DMS114 treated with DMSO at 0.1 percent for 48 hours (cell line): ENCODE measurements around the gene TUBB8B.
"Not testable (repeated sequence)": the region's sequence is repeated elsewhere in the genome, so short reads cannot be mapped to it uniquely, and the experiment has no call there.

Source experiments
- DNase-seq: peaks from one replicate; lab custom pipeline; 2025; ENCODE audit not compliant: unreplicated experiment; lab: John Stamatoyannopoulos, UW

Gene TUBB8B

DNA sequence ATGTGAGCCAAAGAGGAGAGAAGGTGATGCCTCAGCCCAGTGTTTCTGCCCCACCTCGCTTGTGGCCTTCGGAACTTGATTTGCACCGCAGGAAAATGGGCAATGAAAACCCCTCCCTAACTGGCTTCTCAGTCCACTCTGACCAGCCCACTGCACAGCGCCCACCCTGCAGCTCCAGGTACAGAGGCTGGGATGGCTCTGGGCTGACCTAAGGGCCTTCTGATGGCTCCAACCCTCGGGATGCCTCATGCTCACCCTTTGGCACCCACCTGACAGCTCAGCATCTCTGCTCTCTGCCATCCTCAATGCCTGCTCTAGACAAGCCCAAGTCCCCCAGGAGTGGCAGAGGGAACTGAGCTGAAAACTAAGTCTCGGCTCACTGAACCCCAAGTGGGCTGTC is 36.2 kb downstream of the TUBB8B start:
- DNase-seq = not testable (repeated sequence)

DNA sequence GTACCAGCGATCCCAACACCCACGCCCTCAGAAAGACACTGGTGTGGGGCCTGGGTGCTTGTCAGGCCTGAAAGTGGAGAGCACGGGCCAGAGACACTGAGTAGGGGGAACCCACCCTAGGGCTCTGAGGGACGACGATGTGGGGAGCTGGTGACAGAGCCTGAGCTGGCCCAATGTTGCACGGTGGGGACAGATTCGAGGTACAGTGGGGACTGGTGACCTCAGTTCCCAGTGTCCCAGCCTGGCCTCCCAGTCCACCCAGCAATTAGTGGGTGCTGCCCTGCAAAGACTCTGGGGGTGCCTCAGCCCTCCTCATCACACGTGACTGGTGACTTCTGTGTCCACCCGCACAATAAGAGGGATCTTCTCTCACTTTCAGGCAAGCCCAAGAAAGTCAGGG is 36.6 kb downstream of the TUBB8B start:
- not testable (repeated sequence) for DNase-seq

- DNase-seq = not testable (repeated sequence)
Measured at GRCh38 chr18:11383-12274, 37.8 kb downstream of the TUBB8B start.

- not testable (repeated sequence) for DNase-seq
Measured at GRCh38 chr18:10624-11184, 38.7 kb downstream of the TUBB8B start.

- not testable (repeated sequence) for DNase-seq
Measured at GRCh38 chr18:9937-10336, 39.5 kb downstream of the TUBB8B start.
